Skin of body (tissue), 2 donors: ENCODE measurements around the gene TRAFD1. TPM values are rescaled to one million over a fixed set of nuclear protein-coding genes. Genes with fewer than 3 reads are reported as not detected.

ENCODE experiments used
- DNase-seq: peaks from one replicate; lab custom pipeline; 2025; lab: John Stamatoyannopoulos, UW
- total RNA-seq: library from RNA; depleted of rRNA; stranded (reverse); fragments of >200 nt; gene quantifications from one replicate; pipeline ENCODE4 v1.2.3, GENCODE V29; 2014

TRAFD1 gene
- total RNA-seq, 1 donor from 2014 or later, result 30.9 TPM

DNA sequence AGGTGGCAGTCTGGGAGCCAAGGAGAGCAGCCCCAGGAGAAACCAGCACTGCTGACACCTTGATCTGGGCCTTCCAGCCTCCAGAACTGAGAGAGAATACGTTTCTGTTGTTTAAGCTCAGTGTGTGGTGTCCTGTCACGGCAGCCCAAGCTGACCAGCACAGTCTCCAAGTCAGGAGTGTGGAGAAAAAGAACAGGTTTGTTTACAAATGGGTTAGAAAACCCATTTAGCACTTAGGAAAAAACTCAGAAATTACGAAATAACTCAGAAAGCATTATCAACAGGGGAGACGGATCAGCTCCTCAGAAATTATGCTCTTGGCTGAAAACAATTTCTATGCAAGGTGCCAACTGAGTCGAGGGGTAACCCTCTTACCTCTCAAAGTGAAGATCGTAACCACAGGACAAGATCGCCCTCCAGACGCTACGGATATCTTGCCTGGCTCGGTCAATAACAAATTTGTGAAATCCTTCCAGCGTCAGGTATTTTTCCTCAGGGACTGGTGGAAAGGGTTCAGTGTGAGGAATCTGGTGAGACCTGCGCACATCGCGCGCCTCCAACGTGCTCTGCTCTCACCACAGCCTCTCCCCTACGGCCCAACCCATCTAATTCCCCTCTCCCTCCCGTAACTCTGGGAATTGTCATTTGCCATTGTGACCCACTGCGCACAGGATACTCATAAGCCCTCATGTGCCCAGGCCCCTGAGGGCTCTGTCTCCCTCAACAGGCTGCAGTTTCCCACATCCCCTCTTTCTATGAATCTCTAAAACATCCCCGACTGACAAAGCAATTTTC is 50.2 kb downstream of the TRAFD1 start:
- no peak for DNase-seq

DNA sequence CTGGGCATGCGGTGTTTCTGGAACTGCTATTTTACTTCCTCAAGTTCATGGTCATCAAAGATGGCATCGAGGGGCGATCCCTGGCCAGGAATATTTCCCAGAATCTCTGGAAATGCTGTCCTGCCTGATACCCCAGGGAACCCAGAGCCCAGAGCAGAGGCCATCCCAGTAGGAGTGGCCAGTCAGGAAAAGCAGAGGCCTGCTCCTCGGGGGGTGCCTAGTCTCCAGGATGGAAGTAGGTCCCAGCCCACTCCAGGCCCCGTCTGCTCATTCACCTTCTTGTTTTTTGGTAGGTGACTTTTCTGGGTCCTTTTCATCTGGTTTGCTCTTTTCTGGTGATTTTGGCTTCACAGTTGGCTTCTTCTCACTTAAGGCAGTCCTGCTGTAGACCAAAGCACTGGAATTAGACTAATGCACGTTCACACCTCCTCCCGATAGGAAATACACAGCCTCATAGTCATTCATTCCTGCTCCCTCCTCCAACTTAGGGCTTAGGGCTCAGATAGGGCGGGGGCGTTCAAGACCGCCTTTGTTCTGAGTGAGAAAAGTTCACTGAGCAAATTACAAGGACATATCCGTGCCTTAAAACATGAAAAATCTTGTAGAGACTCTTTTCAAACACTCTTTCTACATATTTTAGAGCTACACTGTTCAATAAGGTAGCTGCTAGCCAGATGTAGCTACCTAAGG is 51.1 kb downstream of the TRAFD1 start:
- no peak for DNase-seq

DNA sequence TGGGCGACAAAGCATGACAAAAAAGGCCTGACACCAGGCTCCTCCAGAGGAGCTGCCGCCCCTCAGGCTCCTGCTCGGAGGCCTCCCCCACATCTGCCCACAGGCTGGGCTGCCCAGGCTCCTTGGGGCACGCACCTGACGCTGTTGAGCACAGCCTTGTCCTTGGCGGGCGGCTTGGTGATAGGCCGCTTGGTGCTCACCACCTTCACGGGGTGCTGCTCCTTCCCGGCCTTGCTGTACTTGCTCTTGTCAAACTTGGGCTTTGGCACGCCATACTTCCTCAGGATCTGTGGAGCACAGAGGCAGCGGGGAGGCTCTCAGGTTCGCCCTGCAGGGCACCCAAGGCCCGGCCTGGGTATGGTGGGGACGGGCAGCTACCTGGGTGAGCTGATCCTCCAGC is 53.4 kb downstream of the TRAFD1 start:
- DNase-seq, result no peak

DNA sequence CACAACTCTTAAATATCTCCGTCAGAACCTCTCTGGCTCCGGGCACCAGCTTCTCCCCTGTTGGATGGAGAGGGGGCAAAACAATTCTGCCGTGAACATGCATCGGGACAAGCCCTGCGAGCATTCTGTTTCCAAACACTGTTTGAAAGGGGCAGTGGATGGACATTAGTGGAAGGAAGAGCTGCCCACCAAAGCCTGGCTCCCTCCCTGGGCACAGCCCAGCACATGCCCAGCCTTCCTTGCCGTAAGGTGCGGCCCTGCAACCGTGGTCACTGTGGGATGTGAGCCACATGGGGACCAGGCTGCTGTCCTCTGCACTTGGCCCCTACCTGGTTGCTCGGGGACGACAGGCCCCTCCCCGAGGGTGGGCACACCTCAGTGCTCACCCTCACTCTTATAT is 54.0 kb downstream of the TRAFD1 start:
- DNase-seq, result no peak

DNA sequence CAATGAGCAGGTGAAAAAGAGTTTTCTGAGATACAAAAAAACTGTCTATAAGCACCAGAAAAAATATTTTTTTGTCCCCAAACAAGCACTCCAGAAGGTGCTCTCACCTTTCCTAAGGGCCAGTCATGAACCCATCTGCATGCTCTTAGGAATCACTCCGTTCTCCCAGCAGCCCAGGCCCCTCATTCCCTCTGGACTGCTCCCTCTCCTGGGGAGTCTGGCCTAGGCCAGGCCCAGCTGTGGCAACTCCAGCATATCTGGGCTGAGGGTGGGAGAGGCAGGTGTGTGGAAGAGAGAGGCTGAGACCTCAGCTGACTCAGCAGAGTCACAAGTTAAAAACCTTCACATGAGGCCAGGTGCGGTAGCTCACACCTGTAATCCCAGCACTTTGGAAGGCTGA is 54.6 kb downstream of the TRAFD1 start:
- DNase-seq, result no peak

DNA sequence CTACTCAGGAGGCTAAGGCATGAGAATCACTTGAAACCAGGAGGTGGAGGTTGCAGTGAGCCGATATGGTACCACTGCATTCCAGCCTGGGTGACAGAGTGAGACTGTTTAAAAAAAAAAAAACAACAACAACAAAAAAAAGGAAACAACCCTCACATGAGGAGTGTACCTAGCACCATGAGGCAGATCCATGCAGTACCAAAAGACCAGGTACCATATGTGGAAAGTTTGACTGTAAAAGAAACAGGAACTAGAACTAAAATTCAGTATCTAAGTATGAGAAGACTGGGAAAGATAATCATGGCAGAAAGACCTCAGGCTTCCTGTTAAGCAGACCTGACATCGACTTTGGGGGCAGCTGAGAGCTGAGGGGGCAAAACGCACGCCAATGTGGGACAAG is 55.1 kb downstream of the TRAFD1 start:
- no peak for DNase-seq

DNA sequence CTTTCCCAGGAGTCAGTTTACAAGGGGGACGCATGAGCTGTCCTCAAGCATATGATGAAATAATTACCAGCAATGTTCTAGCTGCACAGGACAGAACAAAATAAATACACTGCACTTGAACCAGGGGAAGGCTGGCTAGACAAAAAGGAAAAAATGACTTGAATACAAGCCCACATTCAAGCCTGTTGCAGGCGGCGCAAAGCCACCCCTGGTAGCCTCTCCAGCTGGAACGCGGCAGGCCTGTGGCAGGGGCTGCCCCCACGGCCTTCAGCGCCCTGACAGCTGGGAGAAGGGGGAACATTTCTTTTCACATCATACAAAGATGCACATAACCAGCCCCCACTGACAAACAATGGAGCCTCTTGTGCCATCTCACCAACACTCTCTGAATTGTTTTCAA is 57.1 kb downstream of the TRAFD1 start:
- DNase-seq, result no peak

DNA sequence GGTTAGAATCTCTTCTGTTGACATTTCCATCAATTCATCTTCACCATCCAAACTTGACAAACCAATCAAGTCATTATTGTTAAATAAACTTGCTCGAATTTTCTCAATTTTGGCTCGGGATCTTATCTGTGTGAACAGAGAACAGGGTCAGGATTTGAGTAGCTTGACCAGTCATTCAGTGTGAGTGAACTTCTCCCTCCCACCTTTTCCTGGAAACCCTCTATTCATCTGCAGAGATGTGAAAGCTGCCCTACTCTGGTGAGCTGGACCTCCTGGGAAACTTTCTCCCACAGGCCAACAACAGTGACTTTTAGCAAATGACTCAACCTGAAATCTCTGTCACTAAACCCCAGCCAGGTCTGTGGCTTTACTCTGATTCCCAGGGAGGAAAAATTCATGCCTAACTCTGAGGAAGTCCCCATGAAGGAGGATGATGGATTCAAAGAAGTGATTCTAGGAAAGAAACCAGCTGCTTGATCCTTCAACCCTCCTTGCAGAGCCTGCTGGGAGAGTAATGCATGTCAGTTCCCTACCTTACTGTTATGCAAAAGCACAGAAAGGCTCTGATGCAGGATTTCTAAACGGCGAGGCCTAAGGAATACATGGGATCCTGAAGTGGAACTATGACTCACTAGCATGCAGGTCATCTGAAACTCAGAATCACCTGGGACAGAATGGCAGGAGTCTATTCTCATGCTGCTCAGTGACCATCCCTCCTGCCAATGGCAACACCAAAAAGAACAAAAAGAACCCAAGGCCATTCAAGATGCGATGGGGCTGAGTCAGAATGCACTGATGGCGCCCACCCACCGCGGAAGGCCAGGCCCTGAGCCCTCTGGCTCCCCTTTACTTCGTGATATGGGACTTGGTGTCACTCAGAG is 58.0 kb downstream of the TRAFD1 start:
- DNase-seq, result no peak

DNA sequence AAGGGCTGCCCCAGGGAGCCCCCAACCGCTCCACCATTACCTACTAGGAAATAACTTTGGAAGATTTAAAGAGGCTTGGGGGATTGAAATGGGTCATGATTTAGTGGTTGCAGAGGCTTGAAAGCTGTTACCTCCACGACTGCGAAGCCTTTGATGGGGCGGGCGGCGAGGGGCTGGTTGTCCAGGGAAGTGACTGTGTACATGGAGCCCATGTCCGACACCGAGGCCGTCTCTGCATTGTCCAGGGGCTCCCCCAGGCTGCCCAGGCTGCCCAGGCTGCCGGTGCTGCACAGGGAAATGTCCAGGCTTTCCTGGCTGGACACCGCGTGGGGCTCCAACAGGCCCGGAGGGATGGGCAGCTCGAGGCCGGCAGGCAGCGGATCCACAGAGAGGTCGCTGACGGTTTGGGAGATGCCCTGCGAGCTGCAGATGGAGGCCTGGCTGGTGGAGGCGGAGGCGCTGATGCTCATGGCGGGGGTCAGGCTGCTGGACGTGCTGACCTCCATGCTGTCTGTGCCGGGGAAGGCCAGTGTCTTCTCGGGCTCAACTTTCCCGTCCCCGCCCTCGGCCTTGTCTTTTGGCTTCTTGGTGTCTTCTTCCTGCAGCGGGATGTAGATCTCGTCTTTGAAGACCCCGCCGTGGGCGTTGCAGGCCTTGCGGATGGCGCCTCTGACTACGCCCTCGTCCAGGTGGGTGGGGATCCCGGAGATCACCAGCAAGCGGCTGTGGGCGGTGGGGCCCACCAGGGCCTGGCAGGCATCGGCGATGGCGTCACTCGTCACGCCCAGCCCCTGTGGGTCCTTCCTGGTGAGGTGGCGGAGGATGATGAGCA is 58.9 kb downstream of the TRAFD1 start:
- no peak for DNase-seq

DNA sequence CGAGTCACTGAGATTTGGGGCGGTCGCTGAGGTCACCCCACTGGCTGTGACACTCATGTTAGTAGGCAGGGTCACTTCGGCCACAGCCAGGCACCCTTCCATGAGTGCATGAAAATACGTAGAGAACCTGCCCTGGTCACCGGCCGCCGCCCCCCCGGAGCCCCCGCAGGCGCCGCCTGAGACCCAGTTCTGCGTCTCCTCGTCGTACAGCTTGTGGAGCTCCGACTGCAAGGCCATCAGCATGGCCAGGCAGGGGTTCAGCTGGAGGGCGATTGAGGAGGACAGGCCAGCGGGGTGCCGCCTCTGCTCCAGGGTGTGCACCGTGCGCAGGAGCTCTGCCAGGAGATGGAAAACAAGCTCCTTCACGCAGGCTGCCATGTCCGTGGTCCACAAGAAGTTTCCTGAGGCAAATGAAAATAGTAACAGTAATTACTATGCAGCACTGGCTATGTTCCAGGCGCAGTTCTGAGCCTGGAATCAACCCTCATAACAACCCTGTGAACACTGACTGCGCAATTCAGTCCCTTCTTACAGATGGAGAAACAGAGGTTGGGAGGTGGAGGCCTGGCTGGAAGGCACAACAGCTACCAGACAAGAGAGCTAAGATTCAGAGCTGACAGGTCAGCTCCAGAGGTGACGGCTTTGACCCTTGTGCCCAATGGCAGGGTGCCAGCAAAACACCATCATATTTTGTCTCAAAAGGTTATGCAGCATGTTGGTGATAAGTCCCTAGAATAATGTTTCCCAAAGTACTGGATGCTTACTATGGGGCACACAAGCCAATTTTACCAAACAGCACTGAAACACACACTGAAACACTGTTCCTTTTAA is 59.9 kb downstream of the TRAFD1 start:
- no peak for DNase-seq

DNA sequence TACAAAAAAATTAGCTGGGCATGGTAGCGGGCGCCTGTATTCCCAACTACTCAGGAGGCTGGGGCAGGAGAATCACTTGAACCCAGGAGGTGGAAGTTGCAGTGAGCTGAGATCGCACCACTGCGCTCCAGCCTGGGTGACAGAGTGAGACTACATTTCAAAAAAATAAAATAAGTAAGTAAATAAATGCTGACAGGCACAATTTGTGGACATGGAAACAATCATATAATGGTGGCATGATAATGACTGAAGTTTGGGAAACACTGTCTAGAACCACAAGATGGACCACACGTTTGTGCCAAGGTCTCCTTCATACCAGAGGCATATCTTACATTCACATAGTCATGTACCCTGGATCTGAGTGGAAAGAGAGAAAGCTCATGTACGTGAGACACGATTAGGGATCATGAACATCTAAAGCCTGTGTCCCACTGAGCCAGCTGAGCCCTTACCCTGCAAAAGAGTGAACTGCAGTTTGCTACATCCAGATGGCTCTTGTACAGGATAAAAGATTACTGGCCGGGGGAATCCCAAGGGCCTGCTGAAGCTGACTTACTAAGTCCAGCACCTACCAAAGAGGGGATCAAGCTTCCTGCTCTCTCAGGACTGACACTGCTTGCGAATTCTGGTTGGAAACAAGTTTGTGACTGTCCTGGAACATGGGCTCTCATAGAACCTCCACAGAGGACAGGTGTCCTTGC is 62.9 kb downstream of the TRAFD1 start:
- no peak for DNase-seq

DNA sequence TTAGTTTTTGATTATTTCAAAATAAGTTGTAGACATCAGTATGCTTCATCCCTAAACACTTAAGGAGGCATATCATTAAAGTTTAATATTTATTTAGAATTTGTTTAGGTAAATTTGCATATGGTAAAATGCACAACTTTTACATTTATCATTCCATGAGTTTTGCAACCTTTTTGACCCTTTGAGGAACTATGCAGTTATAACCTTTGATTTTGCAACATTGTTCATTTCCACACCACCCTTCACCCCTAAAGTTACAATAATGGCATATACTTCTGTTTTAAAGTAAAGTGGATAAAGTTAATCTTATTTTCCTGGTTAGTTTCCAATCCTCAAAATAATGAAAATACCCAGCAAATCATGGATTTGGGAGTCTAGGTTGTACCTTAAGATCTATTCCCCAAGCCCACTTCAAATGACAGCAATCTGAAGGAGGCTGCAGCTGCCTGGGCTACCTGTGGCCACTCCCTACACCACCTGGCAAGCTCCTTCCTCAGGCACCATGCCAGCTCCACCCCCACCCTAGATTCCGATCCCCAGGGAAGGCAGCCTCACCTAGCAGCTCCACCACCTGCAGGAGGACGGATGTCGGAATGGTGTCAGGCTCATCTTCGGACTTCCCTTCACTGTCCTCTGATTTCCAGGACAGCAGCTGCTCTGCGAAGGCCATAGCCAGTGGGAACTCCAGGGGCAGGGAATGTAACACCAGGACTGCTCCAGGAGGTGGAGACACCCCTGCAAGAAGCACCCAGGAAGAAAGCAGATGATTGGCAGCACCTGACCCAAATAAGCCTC is 65.1 kb downstream of the TRAFD1 start:
- DNase-seq, result no peak

DNA sequence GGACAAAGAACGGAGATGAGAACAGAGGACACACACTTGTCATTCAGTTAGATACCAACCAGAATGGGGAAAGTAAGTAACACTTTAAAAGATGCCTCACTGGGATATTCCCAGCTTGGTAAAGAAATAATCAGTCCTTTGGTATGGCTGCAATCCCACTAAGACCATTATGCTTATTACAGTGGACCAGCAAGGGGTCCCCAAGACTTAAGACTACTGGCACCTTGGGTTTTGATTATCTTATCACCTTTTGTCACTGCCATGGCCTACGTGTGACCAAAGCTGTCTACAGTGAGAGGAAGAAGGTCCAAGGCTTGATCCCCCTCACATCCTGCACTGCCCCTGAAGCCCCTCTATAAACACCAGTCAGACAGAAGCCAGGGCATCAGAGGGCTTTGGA is 65.8 kb downstream of the TRAFD1 start:
- no peak for DNase-seq

DNA sequence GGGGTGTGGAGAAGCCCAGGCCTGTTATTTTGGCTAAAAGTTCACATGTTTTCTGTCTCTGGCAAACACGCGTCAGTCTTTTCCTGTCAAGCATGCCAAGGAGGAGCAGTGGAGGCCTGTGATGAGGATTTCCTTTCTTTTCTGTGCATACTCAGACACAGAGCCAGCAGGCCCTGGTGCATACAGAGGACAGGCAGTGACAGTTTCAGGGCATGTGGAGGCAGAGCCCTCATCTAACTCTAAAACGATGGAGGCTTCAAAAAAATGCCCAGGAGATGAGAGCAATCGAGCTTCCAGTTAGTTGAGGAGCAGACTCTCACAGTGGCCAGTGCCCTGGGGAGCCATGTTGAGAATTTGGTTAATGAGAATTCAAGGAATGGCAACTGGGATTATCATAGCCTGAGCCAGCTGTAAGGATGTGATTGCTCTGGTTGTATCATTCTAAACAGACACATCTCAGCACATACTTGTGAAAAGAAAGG is 66.5 kb downstream of the TRAFD1 start:
- DNase-seq, result no peak

DNA sequence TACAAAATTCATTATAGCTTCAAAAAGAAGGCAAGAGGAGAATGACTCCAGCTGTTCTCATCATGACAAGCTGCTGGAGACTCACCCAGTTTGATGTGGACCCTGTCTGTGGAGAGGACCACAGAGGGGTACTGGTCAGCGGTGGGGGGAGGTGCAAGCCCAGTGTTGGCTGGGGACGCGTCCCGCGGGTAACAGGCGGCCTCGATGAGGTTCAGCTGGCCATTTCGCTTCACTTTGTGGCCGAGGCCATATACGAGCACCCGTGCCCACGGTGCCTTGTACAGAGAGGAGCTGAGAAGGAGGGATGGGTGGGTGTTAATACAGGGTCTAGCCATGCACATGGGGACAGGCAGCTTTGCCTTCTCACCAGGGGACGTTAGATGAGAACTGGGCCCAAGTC is 67.1 kb downstream of the TRAFD1 start:
- no peak for DNase-seq

DNA sequence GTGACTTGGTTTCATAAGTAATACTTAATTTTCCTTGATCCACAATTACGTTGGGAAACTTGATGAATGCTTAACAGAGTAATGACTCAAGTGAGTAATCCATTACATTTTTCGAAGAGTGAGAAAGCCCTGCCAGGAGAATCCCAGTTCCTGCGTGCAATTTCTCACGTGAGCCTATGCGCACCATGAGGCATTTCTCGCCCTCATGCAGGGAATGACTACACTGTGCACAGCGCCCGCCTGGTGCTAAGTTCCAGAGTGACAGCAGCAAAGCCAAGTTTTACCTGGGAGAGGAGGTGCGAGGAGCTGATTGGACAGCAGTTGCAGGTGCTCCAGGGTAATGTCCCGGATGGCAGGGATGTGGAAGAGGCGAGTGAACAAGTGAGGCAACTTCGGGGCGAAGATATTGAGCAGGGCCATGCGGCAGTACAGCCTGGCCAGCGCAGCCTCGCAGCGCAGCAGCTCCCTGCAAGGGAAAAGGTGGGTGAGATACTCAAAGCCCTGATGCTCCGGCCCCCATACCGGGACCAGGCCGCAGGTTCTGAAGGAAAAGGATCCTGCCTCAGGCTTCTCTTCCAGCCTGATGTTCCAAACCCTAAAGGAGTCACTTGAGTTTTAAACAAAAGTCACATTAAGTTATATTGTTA is 69.4 kb downstream of the TRAFD1 start:
- no peak for DNase-seq

DNA sequence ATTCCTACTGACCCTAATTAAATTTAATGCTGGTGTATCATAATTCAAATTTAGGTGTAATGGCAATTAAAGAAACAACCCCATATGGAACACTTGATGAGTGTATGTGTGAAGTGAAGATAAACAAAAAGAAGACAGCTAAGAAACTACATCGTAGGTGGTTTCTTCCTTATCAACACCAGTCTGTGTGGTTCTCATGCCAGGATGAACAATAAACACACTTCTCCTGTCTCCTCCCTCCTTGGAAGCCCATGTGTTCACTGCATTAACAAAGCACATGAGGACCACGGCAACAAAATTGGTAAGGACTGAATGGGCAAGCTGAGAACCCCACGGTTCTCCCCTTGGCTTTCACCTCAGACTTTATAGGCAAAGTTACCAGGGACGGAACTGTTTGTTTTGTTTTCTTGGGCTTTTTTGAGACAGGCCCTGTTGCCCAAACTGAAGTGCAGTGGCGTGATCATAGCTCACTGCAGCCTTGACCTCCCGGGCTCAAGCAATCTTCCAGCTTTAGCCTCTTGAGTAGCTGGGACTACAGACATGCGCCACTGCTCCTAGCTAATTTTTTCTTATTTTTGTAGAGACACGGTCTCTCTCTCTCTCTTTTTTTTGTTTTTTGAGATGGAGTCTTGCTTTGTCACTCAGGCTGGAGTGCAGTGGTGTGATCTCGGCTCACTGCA is 71.0 kb downstream of the TRAFD1 start:
- DNase-seq, result no peak
